ENCODE data around the gene NEUROG2.

DNA sequence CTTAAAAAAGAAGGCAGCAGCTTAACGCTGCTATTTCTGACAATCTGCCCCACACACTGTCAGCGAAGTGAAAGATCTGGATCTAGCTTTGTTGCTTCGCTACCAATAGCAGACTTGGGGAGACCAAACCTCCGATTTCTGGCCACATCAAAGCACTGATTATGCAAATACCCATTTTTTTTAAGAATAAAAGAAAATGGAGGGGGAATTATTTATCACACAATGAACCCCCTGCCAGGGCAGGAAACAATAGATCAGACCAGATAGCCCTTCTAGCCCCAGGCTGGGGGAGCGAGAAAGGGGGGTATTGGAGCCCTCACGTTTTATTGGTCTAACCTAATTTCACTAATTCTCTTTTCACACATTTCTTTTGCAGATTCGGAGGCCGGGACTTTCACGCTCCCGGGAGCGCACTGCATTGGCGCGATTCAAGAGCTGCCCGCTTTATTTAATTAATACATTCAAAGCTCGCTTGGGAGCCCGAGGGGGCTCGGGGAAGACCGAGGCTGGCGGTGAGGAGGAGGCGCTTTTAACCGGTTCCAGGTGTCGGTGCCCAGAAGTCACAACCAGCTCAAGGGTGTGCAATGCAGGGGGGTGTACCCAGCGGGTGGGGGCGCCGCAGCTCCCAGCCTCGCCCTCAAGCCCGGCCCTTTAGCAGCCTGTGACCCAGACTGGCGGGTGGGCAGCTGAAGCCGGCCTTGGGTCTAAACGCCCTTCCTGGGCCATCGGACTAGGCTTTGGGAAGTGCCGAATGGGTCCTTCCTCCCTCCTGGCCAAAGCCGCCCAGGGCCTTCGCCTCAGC lies 5.5 kb downstream of the NEUROG2 start:
- TF ChIP-seq CTCF (IDR thresholded peaks at IDR 0.05; ENCODE audit: insufficient read depth, low read depth, low read length) = no peak
- TF ChIP-seq EZH2 (IDR thresholded peaks at IDR 0.05; ENCODE audit: insufficient read depth, low read length) = no peak
